Activated CD8-positive, alpha-beta memory T cell treated with anti-CD3 and anti-CD28 coated beads, Interleukin-2, amount 50 U/mL, for 1 hour (primary cell): ENCODE measurements around the gene ZC4H2.
"Not testable (repeated sequence)": the region's sequence is repeated elsewhere in the genome, so short reads cannot be mapped to it uniquely, and the experiment has no call there.

Experiments used
- DNase-seq: peaks from one replicate; pipeline ENCODE4 v3.0.0-alpha.2; 2020; ENCODE audit errors: extremely low read depth

ZC4H2 gene, protein sequence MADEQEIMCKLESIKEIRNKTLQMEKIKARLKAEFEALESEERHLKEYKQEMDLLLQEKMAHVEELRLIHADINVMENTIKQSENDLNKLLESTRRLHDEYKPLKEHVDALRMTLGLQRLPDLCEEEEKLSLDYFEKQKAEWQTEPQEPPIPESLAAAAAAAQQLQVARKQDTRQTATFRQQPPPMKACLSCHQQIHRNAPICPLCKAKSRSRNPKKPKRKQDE

DNA sequence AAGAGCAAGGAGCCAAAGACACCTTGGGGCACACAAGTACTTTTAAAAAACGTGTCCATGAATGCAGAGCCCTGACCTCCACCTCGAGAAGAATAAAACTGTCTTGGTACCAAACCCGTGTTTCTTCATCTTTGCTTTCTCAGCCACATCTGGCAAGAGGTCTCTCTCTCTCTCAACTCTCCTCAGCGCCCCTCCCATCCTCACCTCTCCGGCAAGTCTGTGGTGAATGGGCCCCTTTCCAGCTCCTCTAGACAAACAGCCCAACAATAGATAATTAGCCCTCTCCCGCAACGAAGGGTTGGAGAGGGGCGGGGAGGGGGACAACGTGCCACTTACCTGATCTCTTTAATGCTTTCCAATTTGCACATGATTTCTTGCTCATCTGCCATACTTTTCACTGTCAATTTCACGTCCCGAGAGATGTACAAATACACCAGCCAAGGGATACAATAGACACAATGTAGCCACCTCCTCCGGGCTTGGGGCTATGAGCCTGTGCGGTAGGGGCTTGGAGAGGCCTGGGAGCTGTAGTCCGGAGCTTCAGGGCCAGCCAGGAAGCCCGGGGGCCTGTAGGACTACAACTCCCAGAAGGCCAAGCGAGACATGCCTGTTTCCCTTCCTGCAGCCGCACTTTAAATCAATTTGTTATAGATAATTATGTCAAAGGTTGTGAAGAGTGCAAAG, at the start of gene ZC4H2:
Gene ZC4H2 (minus strand): TSS at position 462 of the 684 bp plus-strand sequence. CDS start 73 bp downstream, at position 389.
- DNase-seq = peak; percentile 14

DNA sequence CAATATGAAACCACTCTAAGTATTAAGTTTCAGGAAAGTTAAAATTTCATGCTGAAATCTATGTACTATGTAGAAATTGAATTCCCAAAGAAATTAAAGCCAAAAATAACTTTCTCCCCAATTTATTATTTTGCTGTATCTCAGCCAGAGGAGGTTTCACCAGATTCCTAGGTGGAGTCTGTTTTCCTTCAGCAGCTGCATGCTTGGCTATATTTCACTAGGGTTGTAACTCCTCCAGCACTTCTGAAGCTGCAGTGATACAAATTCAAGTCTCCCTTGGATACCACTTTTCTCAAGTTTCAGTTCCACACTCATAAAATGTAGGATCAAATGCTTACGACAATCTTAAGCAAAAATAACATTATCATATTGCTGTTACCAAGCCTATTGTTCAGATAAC, 41.2 kb upstream of the ZC4H2 start:
- no peak for DNase-seq

DNA sequence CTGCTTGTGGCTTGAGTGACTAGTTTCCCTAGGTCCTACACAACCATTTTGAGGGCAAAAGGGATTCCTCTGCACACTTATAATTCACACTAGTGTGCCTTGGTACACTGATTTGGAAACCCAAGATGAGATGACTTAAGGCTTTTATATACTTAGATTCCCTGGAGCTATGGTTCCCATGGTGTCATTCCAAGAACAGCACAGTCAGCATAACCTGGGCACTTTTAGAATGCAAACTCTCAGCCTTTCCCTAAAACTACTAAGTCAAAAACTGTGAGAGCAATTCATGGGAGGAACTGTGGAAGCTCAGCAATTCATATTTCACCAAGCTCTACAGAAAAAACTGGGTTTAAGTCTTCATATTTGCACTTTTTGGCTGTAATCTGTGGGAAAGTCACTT, 38.0 kb upstream of the ZC4H2 start:
- no peak for DNase-seq

DNA sequence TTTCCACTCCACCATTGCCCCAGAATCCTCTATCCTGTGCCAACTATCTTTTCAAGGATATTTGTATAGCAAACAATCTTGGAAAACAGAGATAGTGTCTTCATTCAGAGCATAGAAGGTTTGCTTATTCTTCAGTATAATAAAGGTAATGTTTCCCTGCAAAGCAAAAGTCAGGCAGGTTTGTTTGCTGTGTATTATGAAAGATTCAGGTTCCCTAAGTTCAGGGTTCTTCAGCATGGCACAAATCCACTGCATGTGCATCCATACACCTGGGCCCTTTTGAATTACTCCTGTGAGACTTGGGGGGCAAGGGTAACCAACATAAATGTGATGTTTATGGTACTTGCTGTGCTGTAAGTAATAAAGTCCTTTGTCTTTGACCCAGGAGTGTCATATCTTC, 33.2 kb upstream of the ZC4H2 start:
- DNase-seq = no peak

DNA sequence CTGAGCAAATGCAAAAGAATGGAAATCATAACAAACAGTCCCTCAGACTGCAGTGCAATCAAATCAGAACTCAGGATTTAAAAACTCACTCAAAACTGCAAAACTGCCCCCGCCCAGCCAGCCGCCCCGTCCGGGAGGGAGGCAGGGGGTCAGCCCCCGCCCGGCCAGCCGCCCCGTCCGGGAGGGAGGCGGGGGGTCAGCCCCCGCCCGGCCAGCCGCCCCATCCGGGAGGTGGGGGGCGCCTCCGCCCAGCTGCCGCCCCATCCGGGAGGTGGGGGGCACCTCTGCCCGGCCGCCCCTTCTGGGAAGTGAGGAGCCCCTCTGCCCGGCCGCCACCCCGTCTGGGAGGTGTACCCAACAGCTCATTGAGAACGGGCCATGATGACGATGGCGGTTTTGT, 26.0 kb upstream of the ZC4H2 start:
- DNase-seq = not testable (repeated sequence)

DNA sequence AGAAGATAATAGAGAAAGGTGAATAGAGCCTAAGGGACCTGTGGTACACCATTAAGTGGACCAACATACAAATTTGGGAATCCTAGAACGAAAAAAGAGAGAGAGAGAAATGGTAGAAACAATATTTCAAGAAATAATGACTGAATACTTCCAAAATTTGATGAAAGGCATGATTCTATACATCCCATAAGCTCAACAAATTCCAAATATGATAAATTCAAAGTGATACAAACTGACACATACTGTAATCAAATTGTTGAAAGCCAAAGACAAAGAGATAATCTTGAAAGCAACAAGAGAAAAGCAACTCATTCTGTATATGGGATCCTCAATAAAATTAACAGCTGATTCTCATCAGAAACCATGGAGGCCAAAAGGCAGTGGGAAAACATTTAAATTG, 20.6 kb upstream of the ZC4H2 start:
- no peak for DNase-seq

DNA sequence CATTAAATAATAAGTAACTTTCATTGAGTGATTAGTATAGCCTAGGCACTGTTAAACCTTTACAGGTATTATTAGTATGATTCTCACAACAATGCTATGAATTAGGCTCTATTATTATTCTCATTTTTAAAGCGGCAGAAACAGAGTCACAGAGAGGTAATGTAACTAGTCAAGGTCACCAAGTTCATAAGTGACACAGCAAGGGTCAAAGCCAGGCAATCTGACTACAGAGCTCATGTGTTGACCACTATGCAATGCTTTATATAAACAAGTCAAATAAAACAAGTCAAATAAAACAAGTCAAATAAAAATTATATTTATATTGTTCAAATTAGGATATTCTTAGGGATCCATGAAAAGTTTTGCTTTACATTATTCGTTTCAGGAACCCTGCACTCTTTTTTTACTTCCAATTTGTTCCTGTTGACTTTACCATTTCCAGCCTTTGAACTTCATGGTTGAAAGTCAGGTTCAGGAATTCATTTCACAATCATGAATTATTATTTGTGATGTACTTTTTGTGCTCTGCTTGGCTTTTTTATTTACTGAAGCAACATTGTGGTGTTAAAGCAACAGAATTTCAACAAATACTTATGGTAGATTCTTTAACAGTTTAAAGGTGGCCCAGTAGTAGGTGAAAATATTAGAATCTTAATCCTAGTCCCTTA, 18.0 kb upstream of the ZC4H2 start:
- no peak for DNase-seq

DNA sequence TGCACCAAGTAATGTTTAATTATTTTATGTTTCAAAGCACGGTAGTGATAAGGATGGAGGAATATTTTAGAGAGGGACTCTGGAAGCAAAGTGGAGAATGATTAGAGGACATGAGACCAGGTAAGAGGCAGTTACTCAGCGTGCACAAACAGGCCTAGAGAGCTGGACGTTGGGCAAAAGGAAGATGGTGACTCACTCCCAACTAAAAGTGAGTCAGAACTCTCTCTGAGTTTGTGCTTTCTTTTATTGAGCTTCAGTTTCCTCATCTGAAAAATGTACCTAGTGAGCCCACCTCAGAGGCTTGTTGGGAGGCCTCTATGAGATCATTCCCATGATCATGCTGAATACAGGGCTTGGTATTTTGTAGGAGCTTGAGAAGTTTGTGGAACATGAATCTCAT, 1.6 kb upstream of the ZC4H2 start:
- DNase-seq = no peak

DNA sequence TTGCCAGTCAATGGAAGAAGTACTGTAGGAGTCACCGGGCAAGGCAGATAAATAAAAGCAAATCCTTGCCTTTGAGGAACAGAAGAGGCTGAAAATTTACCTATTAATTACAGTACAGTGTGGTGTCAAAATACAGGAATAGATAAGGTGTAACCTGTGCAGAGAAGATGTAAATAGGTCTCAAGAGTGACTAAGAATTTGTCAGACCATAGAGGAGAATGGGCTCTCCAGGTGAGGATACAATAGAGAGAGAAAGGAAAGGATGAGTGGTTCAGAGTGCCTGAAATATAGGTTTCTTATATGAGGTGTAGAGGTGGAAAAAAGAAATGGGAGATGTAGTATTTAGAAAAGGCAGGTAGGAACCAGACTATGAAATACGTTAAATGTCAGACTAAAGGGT, 801 bp upstream of the ZC4H2 start:
- no peak for DNase-seq

DNA sequence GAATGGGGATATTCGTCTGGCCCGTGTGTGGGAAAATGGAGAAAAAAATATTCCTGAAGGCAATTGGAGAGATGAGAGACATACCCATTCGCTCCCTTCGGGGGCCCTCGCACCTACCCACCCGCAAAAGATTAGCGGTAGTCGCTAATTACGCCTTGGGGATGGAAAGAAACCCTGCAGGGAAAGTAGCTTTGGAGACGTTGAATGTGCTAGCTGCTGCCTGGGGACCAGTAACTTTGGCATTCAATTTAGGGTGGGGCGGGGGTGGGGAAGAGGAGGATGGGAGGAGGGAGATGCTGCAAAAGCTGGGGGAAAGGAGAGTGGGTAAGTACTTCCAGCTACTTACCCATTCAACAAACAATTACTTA, 407 bp upstream of the ZC4H2 start:
- DNase-seq = no peak

DNA sequence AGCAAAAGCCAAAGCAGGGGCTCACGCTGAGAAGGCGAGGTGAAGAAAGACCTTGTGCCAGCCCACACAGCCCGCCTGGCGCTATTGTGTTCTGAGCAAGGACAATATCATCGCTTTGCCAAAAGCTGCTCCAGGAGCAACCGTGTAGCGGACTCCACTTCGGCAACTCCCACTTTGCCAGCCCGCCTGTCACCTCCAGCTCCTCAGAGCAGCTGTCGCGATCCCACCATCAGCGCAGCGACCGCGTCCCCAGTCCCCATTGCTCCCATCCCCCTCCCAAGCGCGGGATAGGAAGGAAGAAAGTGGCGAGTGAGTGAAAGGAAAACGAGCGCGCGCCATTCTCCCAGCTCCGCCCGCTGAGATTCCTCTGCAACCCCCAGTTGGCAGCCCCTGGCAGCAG, 759 bp downstream of the ZC4H2 start:
- no peak for DNase-seq

DNA sequence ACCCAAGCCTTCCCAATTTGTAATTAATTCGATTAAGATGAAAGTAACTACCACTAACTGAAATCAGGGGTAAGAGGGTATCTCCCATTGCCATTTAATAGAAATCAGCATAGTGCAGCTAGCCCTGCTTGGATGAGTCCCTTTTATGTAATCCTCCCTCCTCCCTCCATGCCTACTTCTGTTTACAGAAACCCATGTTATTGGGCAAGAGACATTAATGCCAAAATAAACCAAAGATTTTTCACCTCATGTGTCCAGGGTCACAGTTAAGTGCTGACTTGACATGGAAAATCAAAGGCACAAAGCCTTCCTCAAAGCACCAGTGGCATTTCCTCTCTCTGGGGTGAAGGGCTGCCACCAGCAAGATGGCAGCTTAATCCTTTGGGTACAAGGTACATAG, 50.8 kb downstream of the ZC4H2 start:
- no peak for DNase-seq

DNA sequence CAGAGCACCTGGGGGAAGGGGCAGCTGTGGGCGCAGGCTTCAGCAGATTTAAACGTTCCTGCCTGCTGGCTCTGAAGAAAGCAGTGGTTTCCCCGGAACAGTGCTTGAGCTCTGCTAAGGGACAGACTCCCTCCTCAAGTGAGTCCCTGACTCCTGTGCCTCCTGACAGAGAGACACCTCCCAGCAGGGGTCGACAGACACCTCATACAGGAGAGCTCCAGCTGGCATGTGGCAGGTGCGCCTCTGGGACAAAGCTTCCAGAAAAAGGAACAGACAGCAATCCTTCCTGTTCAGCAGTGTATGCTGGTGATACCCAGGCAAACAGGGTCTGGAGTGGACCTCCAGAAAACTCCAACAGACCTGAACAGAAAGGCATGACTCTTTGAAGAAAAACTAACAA, 68.1 kb downstream of the ZC4H2 start:
- no peak for DNase-seq

DNA sequence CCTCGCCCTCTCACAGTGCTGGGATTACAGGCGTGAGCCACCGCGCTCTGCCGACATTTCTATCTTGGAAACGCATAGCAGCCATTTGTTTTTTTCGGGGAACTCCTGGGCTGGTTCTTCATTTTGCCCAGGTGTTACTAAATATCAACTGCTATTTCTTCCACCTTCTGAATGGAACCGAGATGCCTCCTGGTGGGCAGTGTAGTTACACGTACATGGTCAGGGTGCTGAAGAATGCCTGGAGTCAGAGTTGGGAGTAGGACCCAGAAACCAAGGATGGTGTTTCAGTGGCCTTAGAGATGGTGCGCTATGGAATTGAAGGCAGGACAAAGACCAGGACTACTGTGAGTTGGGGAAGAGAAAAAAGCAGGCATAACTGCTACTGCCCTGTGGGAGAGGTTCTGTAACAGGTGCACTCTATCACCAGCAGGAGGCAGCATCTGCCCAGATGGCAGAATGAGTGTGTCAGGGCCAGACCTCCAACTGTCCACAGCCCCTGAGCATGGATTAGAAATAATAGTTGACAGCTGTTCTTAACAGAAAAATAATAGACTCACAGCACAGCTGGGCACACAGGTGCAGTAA, 81.7 kb downstream of the ZC4H2 start:
- no peak for DNase-seq

DNA sequence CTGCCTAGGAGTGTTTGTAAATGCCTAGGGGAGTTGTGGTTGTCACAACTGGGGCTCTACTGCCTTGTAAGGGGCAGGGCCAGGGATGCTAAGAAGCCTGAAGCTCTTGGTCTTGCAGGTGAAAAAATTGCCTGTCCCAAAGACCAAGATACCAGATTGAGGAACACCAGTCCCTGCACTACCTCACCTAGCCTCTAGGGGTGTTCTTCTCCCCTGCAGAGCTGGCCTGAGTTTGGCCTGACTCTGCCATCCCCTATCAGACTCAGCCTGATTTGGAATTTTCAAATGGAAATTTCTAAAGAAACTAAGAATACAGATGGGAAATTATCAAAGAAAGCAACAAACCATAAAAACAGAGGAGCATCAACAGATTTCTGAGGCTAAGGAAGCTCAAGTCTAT, 90.4 kb downstream of the ZC4H2 start:
- DNase-seq = no peak

DNA sequence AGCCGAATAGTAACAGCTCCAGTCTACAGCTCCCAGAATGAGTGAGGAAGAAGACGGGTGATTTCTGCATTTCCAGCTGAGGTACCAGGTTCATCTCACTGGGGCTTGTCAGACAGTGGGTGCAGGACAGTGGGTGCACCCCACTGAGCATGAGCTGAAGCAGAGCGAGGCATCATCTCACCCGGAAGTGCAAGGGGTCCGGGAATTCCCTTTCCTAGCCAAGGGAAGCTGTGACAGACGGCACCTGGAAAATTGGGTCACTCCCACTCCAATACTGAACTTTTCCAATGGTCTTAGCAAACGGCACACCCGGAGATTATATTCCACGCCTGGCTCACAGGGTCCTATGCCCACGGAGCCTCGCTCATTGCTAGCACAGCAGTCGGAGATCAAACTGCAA, 97.5 kb downstream of the ZC4H2 start:
- not testable (repeated sequence) for DNase-seq

DNA sequence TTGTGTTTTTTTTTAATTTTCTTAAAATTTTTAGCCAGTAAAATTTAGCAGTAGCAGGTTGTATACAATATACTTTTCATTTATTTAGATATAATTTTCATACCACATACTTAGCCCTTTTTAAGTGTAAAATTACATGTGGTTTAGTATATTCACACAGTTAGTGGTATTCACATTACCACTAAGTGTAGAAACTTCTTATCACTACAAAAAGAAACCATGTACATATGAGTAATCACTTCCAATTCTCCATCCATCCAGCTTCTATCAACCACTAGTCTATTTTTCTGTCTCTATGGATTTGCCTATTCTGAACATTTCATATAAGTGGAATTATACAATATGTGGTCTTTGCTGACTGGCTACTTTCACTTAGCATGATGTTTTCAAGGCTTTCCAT, 109.0 kb downstream of the ZC4H2 start:
- no peak for DNase-seq
